Fibroblast of skin of scalp (primary cell): Measurements from ENCODE around the gene ALLC.
"Not testable (repeated sequence)": the region's sequence is repeated elsewhere in the genome, so short reads cannot be mapped to it uniquely, and the experiment has no call there.

ENCODE experiments used
- DNase-seq: peaks from one replicate; pipeline ENCODE4 v3.0.0-alpha.2; 2013

ALLC gene

GRCh38 chr2:3656762-3657721 lies 958 bp upstream of the ALLC start:
- peak; percentile 28 for DNase-seq

GRCh38 chr2:3659447-3660432 lies 1.7 kb downstream of the ALLC start:
- no peak for DNase-seq

GRCh38 chr2:3660640-3661039 lies 2.6 kb downstream of the ALLC start:
- not testable (repeated sequence) for DNase-seq

- no peak for DNase-seq
Observed at GRCh38 chr2:3661149-3661660, 3.2 kb downstream of the ALLC start.

GRCh38 chr2:3662239-3662638 lies 4.2 kb downstream of the ALLC start:
- no peak for DNase-seq

- no peak for DNase-seq
Observed at GRCh38 chr2:3664118-3664517, 6.1 kb downstream of the ALLC start.

- DNase-seq: no peak
Observed at GRCh38 chr2:3664925-3665324, 6.9 kb downstream of the ALLC start.

GRCh38 chr2:3665886-3666612 lies 8.0 kb downstream of the ALLC start:
- no peak for DNase-seq

- no peak for DNase-seq
Observed at GRCh38 chr2:3666613-3666975, 8.6 kb downstream of the ALLC start.

- no peak for DNase-seq
Observed at GRCh38 chr2:3667151-3667631, 9.2 kb downstream of the ALLC start.

- DNase-seq: no peak
Observed at GRCh38 chr2:3669656-3670055, 11.7 kb downstream of the ALLC start.

- no peak for DNase-seq
Observed at GRCh38 chr2:3670376-3670775, 12.4 kb downstream of the ALLC start.

GRCh38 chr2:3670941-3671340 lies 12.9 kb downstream of the ALLC start:
- DNase-seq: no peak

- no peak for DNase-seq
Observed at GRCh38 chr2:3672861-3673678, 15.1 kb downstream of the ALLC start.

- DNase-seq: no peak
Observed at GRCh38 chr2:3674066-3674845, 16.3 kb downstream of the ALLC start.

- no peak for DNase-seq
Observed at GRCh38 chr2:3675687-3676086, 17.7 kb downstream of the ALLC start.

- no peak for DNase-seq
Observed at GRCh38 chr2:3677436-3677835, 19.4 kb downstream of the ALLC start.

GRCh38 chr2:3678212-3678611 lies 20.2 kb downstream of the ALLC start:
- no peak for DNase-seq

GRCh38 chr2:3679180-3679579 lies 21.2 kb downstream of the ALLC start:
- no peak for DNase-seq

GRCh38 chr2:3679616-3680393 lies 21.8 kb downstream of the ALLC start:
- no peak for DNase-seq
